ENCODE measurements around the gene IRAK1. TPM values are rescaled to one million over a fixed set of nuclear protein-coding genes. Genes with fewer than 3 reads are reported as not detected.

IRAK1 gene
- total RNA-seq, 1 donor from 2014 or later = 74.2 TPM

DNA sequence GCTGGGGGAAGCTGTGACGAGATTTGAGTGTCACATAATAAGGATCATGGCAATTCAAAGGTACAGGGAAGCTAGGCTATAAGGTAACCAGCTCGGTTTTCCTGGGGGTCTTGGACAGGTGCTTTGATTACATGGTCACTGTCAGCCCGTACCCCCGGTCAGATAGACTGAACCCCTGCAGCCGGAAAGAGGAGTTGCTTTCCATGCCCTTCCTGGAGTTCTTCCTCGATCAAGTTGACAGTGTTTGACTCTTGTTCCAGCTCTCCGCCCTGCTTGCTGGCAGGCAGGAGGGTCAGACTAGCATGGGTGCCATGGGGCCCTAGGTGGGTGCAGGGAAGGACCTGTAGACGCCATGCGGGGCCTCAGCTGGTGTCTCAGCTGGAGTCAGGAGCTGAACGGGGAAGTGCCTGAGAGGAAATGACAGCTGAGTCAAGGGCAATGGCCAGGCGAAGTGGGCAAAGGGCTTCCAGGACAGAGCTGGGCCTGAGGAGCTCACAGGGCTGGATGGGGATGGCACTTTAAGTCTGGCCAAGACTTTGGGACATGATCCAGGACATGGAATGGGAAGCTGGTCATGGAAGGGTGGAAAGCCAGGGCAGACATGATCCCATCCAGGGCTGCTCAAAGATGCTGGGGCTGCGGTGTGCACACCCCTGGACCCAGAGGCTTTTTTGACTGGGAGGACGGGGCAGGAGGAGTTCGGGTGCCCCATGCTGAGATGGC, 45.5 kb downstream of the IRAK1 start:
- Mint-ChIP-seq H3K4me1 (ENCODE audit: unreplicated experiment) (peaks cover 29% of the 10 kb centered on the region), H3K4me3 (ENCODE audit: unreplicated experiment) (peak overlapping the region; percentile 32)
- TF ChIP-seq, protein P1, sequence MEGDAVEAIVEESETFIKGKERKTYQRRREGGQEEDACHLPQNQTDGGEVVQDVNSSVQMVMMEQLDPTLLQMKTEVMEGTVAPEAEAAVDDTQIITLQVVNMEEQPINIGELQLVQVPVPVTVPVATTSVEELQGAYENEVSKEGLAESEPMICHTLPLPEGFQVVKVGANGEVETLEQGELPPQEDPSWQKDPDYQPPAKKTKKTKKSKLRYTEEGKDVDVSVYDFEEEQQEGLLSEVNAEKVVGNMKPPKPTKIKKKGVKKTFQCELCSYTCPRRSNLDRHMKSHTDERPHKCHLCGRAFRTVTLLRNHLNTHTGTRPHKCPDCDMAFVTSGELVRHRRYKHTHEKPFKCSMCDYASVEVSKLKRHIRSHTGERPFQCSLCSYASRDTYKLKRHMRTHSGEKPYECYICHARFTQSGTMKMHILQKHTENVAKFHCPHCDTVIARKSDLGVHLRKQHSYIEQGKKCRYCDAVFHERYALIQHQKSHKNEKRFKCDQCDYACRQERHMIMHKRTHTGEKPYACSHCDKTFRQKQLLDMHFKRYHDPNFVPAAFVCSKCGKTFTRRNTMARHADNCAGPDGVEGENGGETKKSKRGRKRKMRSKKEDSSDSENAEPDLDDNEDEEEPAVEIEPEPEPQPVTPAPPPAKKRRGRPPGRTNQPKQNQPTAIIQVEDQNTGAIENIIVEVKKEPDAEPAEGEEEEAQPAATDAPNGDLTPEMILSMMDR (IDR thresholded peaks at IDR 0.05) = no peak

GRCh38 chrX:153973127-153974002, 46.3 kb downstream of the IRAK1 start:
- Mint-ChIP-seq H3K27me3 (ENCODE audit: unreplicated experiment) (no peaks in the 10 kb centered on the region), H3K9me3 (ENCODE audit: unreplicated experiment) (no peaks in the 10 kb centered on the region), H3K4me1 (ENCODE audit: unreplicated experiment) (peaks cover 37% of the 10 kb centered on the region), H3K27ac (ENCODE audit: unreplicated experiment) (peak overlapping the region; percentile 94), H3K4me3 (ENCODE audit: unreplicated experiment) (peak overlapping the region; percentile 85), H3K36me3 (ENCODE audit: unreplicated experiment) (no peaks in the 10 kb centered on the region)
- TF ChIP-seq, protein P1 (IDR thresholded peaks at IDR 0.05) = no peak
- no peak for DNase-seq (ENCODE audit: extremely low spot score, unreplicated experiment)

More for the DNA sequence above, 45.5 kb downstream of the IRAK1 start:
- peak overlapping the region; percentile 23 for H3K27ac Mint-ChIP-seq (ENCODE audit: unreplicated experiment)
- H3K9me3 Mint-ChIP-seq (ENCODE audit: unreplicated experiment) = no peaks in the 10 kb centered on the region
- H3K27me3 Mint-ChIP-seq (ENCODE audit: unreplicated experiment) = no peaks in the 10 kb centered on the region
- H3K36me3 Mint-ChIP-seq (ENCODE audit: unreplicated experiment) = no peaks in the 10 kb centered on the region
- no peak for DNase-seq (ENCODE audit: extremely low spot score, unreplicated experiment)

DNA sequence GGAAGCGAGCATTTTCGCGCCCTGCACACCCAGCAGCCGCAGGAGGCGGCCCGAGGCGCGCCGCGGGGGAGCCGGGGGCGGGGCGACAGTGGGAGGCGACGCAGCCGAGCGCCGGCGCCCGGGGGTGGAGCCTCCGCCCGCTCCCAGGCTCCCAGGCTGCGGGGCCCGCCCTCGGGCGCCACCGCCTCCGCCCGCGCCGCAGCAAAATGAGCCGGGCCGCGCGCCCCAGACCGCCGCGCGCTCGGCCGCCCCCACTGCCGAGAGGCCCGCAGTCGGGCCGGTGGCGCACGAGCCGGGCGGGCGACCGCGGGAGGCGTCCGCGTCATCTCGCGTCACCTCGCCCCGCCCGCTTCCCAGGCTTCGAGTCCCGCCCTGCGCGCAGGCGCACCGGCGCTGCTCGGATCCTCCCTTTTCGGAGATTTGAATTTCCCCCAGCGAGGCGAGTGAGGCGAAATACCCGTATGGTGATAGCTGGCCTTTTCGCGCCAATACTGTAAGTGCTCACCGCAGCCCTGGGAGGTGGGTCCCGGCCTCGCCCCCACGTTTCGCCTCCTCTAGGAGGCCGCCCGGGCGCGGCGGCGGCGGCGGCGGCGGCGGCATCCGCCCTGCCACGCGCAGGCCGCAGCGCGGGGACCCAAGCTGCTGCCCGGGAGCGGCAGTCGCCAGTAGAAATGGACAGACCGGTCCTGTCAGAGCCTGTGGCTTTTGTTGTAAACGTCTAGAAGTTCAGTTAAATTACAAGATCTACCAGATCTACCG, 47.2 kb downstream of the IRAK1 start, which contains the start of gene TMEM187:
Gene TMEM187 (plus strand): TSS at position 387 of the 759 bp plus-strand sequence. CDS start 9,309 bp downstream, outside the sequence.
- Mint-ChIP-seq H3K27me3 (ENCODE audit: unreplicated experiment) (no peaks in the 10 kb centered on the region), H3K9me3 (ENCODE audit: unreplicated experiment) (no peaks in the 10 kb centered on the region), H3K4me3 (ENCODE audit: unreplicated experiment) (peak within 1 kb of the TSS; percentile 100), H3K36me3 (ENCODE audit: unreplicated experiment) (no peaks in the 10 kb centered on the region), H3K27ac (ENCODE audit: unreplicated experiment) (peak within 1 kb of the TSS; percentile 100), H3K4me1 (ENCODE audit: unreplicated experiment) (peaks cover 45% of the 10 kb centered on the region)
- TF ChIP-seq, protein P1 (IDR thresholded peaks at IDR 0.05) = no peak
- peak; percentile 98 for DNase-seq (ENCODE audit: extremely low spot score, unreplicated experiment)

DNA sequence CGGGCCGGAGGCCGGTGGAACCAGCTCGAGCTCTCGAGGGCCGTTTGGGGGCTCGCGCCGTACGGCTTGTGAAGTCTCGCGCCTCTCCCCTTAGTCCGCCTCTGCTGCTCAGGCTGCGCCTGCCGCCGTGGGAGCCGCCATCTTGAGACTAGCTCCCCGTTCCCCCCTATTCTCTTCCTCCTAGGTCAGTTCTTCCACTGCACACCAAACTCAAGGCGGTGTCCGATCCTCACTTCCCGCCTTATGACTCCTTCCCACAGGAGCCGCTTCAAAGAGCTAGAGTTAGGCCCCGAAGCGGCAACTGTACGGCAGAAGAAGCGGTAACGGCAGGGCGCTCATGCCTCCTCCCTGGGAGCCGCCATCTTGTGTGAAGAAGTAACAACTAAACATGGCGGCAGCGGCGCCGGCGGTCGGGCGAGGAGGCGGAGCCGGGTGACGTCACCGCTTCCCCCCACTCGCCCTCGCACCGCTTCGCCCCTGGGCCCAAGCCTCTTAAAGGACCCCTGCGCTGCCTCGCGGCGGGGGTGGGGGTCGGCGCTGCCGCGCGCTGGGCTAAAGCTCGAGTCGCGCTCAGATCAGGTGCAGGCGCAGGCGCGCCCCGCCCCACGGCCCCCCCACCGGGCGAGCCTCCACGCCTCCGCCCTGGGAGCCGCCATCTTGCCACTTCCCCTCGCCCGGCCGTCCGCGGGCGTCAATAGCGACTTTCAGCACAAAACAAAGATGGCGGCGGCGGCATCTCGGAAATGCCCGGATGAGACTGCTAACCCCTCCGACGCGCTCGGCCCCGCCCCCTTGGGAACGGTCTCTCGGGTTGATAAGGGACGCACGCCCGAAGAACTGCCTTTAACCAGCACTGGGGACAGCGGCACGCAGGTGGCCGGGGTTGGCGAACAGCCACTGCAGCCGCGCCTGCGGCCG, 48.0 kb downstream of the IRAK1 start, which contains the start of gene HCFC1:
Gene HCFC1 (minus strand): TSS at position 369 of the 918 bp plus-strand sequence. CDS start 978 bp downstream, outside the sequence.
- H3K4me1 Mint-ChIP-seq (ENCODE audit: unreplicated experiment) = peaks cover 53% of the 10 kb centered on the region
- H3K4me3 Mint-ChIP-seq (ENCODE audit: unreplicated experiment) = peak within 1 kb of the TSS; percentile 100
- no peaks in the 10 kb centered on the region for H3K9me3 Mint-ChIP-seq (ENCODE audit: unreplicated experiment)
- no peaks in the 10 kb centered on the region for H3K36me3 Mint-ChIP-seq (ENCODE audit: unreplicated experiment)
- H3K27ac Mint-ChIP-seq (ENCODE audit: unreplicated experiment) = peak within 1 kb of the TSS; percentile 100
- TF ChIP-seq, protein P1 (IDR thresholded peaks at IDR 0.05) = no peak
- no peaks in the 10 kb centered on the region for H3K27me3 Mint-ChIP-seq (ENCODE audit: unreplicated experiment)
- DNase-seq (ENCODE audit: extremely low spot score, unreplicated experiment) = peak; percentile 99
